ENCODE data around the gene TMEM176A.
"Not testable (repeated sequence)": the region's sequence is repeated elsewhere in the genome, so short reads cannot be mapped to it uniquely, and the experiment has no call there.

TMEM176A gene

DNA sequence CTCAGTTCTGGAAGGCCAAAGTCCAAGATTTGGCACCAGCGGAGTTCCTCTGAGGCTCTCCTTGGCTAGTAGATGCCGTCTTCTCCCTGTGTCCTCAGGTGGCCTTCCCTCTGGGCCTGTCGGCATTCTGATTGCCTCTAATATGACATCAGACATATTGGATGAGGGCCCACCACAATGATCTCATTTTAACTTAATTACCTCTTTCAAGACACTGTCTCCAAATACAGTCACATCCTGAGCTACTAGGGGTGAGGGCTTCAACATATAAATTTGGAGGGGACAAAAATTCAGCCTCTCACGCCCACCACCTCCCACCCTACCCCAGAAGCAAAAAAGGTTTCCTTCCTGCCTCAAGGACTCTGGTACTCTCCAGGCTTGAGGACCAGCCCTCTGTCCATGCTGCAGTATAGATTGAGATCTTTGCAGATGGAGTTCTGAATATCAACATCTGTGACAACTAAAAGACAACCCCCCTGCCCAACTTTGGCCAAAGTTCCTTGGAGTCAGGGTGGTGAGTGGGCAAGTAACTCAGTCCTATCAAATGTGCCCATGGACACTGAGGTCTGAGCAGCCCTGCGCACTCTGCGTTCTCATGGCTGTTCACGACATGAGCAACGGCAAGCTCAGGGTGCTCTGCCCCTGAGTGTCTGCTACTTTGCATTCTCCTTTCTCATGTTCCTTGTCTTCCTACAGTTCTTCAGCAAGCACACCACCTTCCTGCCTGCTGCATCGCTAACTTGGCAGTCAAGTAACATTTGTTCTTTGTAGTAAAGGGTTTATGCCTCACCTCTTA, 11.9 kb upstream of the TMEM176A start:
- no peak for DNase-seq

GRCh38 chr7:150790416-150791075, 10.0 kb upstream of the TMEM176A start:
- DNase-seq, result no peak

GRCh38 chr7:150791304-150791703, 9.3 kb upstream of the TMEM176A start:
- DNase-seq, result no peak

GRCh38 chr7:150791746-150792452, 8.7 kb upstream of the TMEM176A start:
- no peak for DNase-seq

- no peak for DNase-seq
These were observed 6.9 kb upstream of the TMEM176A start for GRCh38 chr7:150793569-150794238.

- DNase-seq, result no peak
These were observed 2.9 kb upstream of the TMEM176A start for GRCh38 chr7:150797661-150798060.

GRCh38 chr7:150799156-150799555, 1.4 kb upstream of the TMEM176A start:
- no peak for DNase-seq

DNA sequence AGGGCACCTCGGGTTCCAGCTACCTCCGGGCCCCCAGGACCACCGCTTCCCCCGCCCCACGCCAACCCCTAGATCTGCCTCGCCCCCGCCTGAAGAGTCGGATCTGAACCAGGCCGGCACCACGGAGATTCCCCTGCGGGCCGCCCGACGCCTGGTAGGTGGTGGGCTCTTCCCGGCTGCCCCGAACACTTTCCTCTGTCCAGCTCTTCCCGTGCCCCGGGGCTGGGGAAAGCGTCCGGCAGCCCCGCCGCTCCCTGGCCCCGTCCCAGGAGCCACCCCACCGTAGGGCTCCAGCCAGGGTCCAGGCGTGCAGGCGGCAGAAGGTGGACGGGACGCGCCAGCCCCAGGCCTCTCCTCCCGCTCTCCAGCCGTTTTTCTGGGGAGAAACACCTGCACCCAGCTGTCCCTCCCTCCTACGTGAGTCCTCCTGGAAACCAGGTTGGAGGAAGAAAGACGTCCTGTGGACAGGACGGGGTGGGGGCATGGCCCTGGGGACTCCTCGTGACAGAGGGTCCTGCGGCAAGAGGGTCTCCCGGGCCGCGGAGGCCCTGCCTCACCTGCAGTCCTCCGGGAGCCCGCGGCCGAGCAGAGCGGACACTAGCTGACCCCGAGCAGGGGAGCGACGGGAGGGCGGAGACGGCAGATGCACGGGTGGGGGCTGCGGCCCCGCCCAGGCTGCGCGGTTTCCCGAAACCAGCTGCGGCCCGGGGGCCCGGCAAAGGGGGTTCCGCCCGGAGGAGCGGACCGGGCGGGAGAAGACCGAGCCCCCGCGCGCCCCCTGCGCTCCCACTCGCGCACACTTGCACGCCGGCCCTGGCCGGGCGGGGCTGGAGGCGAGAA, 608 bp upstream of the TMEM176A start, which contains the start of gene TMEM176B:
Gene TMEM176B (minus strand): TSS at position 624 of the 840 bp plus-strand sequence. CDS start 3,795 bp downstream, outside the sequence.
- no peak for DNase-seq

DNA sequence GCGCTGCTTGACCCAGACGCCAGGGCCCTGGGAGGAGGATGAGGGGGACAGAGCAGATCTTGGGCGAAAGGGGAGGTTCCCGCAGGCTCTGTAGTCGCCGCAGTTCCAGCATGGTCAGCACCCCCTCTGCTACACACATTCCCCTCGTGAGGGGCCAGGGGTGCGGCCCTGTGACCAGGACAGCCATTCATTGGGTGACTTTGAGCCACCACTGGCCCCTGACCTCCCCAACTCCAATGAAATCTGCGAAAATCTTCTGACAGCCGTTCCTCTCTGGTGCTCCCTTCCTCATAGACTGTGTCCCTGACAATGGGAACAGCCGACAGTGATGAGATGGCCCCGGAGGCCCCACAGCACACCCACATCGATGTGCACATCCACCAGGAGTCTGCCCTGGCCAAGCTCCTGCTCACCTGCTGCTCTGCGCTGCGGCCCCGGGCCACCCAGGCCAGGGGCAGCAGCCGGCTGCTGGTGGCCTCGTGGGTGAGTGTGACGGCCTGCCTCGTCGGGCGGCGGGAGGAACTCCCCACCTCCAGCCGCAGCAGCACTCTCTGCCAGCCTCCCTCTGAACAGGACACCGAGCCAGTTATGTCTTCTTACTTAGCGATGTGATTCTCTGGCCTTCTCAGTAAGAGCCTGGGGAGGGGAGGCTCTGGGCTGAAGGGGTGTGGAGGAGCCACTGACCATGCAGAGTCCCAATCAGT, 825 bp downstream of the TMEM176A start:
- DNase-seq, result no peak

- DNase-seq, result no peak
These were observed 1.6 kb downstream of the TMEM176A start for GRCh38 chr7:150801946-150802771.

DNA sequence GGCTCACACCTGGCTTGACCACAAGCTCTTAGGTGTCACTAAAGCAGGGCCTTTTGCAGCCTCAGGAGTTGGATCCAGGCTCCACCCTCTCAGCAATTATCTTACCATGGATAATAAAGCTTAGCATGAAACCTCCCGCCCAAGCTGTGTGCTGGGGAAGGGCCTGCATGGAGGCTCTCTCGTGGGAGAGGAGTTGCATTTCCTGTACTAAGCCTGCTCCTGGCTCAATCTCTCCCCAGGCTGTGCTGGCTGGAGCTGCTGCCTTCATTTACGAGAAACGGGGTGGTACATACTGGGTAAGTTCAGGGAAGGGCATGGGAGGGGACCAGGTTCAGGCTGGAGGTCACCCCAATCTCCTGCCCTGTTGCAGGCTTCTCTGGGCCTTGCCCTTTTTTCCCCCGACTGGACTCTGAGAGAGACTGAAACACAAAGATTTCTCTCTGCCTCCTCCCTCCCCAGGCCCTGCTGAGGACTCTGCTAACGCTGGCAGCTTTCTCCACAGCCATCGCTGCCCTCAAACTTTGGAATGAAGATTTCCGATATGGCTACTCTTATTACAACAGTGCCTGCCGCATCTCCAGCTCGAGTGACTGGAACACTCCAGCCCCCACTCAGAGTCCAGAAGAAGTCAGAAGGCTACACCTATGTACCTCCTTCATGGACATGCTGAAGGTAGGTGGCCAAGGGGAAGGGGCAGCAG, 2.7 kb downstream of the TMEM176A start:
- no peak for DNase-seq

DNA sequence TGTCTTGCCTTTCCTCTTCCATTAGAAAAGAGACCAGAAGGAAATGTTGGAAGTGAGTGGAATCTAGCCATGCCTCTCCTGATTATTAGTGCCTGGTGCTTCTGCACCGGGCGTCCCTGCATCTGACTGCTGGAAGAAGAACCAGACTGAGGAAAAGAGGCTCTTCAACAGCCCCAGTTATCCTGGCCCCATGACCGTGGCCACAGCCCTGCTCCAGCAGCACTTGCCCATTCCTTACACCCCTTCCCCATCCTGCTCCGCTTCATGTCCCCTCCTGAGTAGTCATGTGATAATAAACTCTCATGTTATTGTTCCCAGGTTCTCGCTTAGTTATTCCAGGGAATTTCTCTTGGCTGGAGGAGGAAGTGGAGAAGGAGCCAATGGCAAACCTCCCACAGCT, 4.2 kb downstream of the TMEM176A start:
- no peak for DNase-seq

DNA sequence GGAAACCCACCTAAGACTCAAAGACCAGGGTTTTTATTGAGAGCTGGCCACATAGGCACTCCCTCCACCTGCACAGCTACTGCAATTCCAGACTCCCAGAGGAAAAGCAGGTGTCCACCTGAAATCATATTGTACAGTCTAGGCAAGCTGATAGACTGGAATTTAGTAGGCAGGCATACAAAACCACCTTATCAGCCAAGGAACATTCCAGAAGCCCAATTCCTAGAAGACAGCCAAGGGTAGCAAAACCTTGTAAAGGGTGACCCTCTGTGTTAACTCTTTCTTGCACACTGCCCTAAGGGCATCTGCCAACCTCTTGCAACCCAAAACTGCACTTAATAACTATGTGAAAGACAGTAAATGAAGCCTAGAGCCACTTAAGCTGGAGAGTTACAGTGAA, 5.3 kb downstream of the TMEM176A start:
- no peak for DNase-seq

- no peak for DNase-seq
These were observed 5.9 kb downstream of the TMEM176A start for GRCh38 chr7:150806454-150806853.

GRCh38 chr7:150806863-150807262, 6.3 kb downstream of the TMEM176A start:
- no peak for DNase-seq

- not testable (repeated sequence) for DNase-seq
These were observed 7.3 kb downstream of the TMEM176A start for GRCh38 chr7:150807616-150808438.

DNA sequence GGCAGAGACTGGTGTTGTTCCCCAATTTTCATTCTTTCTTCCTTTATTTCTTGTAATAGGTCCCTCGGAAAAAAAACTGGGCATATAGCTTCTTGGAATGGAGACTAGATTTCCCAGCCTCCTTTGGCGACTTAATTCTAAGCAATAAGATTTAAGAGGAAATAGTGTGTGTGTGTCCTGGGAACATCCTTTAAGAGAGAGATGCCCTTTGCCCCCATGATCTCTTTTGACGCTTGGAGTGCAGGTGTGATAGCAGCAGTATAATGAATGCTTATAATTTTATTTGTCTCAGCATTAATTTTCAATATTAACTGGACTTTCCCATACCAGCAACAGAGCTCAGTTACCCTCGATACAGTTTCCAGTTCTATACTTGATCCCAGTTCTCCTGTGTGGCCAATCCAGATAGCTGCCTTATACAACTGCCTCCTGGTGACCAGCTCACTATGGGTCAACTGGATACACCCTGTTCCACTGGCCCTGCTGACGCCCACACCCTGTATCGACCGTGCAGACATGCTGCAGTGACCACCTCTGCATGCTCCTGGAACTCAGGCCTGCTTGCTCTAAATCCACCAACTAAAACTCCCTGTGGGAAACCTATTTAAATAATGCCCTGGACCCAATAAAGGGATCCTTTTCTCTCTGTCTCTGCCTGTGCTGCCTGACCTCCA, 13.9 kb downstream of the TMEM176A start:
- no peak for DNase-seq

GRCh38 chr7:150818971-150819370, 18.4 kb downstream of the TMEM176A start:
- no peak for DNase-seq
